RWPE2 (cell line): ENCODE results near the gene SOX18.

ENCODE experiments used
- ATAC-seq: fragments of 200-7000 bp; cut with Tn5 transposase; 3 replicates; pipeline ENCODE4 v1.9.1; 2021; ENCODE audit warnings: low read depth
- DNase-seq: peaks from one replicate; pipeline ENCODE4 v3.0.0-alpha.2; 2020; ENCODE audit warnings: low spot score
- H3K27ac ChIP-seq: fragments of 450-650 bp; 2 replicates; pipeline ENCODE4 v1.5.1; 2017; ENCODE audit warnings: mild to moderate bottlenecking; ENCODE audit not compliant: poor library complexity, severe bottlenecking
- H3K27me3 ChIP-seq: fragments of 250-450 bp; sonication (Bioruptor Pico); 2 replicates; pipeline ENCODE4 v1.5.1; 2021; ENCODE audit warnings: mild to moderate bottlenecking, moderate library complexity; ENCODE audit not compliant: insufficient read depth, poor library complexity, severe bottlenecking
- H3K36me3 ChIP-seq: fragments of 250-450 bp; sonication (Bioruptor Pico); 2 replicates; pipeline ENCODE4 v1.5.1; 2020; ENCODE audit warnings: low read depth, mild to moderate bottlenecking, moderate library complexity
- H3K4me1 ChIP-seq: fragments of 250-450 bp; sonication (Bioruptor Pico); 2 replicates; pipeline ENCODE4 v1.5.1; 2021; ENCODE audit warnings: mild to moderate bottlenecking, moderate library complexity; ENCODE audit not compliant: insufficient read depth, poor library complexity, severe bottlenecking
- H3K4me3 ChIP-seq: fragments of 250-450 bp; sonication (Bioruptor Pico); 2 replicates; pipeline ENCODE4 v1.5.1; 2021; ENCODE audit warnings: mild to moderate bottlenecking, moderate library complexity; ENCODE audit not compliant: severe bottlenecking
- H3K9me3 ChIP-seq: fragments of 250-450 bp; sonication (Bioruptor Pico); 2 replicates; pipeline ENCODE4 v1.5.1; 2021; ENCODE audit warnings: mild to moderate bottlenecking, moderate library complexity; ENCODE audit not compliant: severe bottlenecking
- TF ChIP-seq, protein P1 (sequence below): fragments of 450-650 bp; IDR thresholded peaks from one replicate; pipeline ENCODE4 v1.5.1; 2017; ENCODE audit warnings: mild to moderate bottlenecking, moderate library complexity; ENCODE audit not compliant: poor library complexity, severe bottlenecking

The SOX18 gene

DNA sequence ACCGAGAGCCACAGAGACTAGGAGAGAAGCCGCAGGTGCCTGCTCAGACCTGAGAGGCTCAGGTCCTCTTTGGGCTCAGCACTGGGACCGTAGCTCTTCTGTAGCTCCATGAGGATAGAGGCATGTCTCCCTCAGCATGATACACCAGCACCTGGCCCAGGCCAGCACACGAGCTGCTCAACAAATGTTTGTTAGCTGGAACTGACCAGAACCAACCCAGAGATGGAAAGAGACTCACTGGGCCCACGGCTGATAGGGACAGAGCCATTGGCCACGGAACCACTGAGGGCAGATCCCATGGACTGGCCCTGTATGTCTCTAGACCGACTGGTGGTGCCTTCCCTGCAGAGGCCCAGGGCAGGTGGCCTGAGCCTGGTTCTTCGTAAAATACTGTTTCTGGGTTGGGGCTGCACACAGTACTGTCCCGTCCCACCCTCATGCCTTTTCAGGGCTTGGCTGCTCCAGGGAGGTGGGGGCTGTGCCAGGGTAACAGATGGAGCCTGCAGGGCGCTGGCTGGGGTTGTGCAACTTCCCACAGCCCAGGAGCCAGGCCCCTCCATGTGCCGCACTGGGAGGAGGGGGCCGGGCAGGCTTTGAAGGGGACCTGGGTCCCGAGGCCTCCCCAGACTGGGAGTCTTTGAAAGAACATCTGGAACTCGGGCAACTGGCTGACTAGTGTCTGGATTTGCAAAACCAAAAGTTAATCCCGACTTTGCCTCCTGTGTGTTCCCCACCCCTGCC, 8.2 kb downstream of the SOX18 start:
- peaks cover 17% of the 10 kb centered on the region for H3K27me3 ChIP-seq
- no peak overlapping the region for H3K27ac ChIP-seq
- H3K9me3 ChIP-seq, result no peaks in the 10 kb centered on the region
- H3K4me1 ChIP-seq, result peaks cover 10% of the 10 kb centered on the region
- no peaks in the 10 kb centered on the region for H3K36me3 ChIP-seq
- DNase-seq (no peak), ATAC-seq (no peak)
- H3K4me3 ChIP-seq, result no peak overlapping the region
- TF ChIP-seq, protein P1, sequence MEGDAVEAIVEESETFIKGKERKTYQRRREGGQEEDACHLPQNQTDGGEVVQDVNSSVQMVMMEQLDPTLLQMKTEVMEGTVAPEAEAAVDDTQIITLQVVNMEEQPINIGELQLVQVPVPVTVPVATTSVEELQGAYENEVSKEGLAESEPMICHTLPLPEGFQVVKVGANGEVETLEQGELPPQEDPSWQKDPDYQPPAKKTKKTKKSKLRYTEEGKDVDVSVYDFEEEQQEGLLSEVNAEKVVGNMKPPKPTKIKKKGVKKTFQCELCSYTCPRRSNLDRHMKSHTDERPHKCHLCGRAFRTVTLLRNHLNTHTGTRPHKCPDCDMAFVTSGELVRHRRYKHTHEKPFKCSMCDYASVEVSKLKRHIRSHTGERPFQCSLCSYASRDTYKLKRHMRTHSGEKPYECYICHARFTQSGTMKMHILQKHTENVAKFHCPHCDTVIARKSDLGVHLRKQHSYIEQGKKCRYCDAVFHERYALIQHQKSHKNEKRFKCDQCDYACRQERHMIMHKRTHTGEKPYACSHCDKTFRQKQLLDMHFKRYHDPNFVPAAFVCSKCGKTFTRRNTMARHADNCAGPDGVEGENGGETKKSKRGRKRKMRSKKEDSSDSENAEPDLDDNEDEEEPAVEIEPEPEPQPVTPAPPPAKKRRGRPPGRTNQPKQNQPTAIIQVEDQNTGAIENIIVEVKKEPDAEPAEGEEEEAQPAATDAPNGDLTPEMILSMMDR, result no peak

DNA sequence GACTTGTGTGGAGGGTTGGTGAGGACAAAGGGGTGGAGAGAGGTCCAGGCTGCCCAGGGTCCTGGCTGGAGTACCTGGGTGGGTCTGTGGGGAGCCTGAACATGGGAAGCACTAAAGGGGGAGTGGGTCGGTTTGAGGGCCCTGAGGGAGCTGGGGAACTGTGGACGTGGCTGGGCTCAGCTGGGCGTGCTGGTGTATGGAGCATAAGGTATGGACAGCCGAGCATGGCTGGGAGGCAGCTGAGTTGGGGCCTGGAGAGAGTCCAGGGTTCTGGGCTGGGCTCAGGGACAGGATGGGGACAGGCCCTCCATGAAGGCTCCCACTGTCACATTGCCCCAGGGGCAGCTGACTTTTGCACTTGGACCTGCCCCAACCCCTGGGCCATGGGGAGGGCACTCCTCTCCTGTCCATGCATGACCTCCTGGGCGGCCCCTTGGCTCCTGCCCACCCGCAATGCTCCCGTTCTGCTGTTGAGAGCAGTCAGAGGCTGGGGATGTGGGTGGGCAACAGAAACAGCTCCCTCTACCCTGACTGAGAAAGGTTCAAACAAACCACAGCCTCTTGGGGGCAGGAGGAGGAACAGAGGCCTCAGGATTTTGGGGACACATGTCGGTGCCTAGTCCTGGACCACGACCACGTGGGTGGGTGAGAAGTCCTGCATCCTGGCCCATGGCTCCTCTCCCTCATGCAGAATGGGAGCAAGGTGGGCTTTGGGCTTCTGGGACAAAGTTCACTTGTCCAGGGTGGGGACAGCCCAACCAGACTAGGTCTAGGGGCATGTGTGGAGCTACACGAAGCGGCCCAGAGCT, 9.0 kb downstream of the SOX18 start:
- H3K36me3 ChIP-seq, result no peaks in the 10 kb centered on the region
- no peak for ATAC-seq
- TF ChIP-seq, protein P1, result no peak
- H3K27ac ChIP-seq, result no peak overlapping the region
- DNase-seq, result no peak
- no peak overlapping the region for H3K4me3 ChIP-seq
- H3K4me1 ChIP-seq, result peaks cover 10% of the 10 kb centered on the region
- no peaks in the 10 kb centered on the region for H3K9me3 ChIP-seq
- peaks cover 14% of the 10 kb centered on the region for H3K27me3 ChIP-seq

DNA sequence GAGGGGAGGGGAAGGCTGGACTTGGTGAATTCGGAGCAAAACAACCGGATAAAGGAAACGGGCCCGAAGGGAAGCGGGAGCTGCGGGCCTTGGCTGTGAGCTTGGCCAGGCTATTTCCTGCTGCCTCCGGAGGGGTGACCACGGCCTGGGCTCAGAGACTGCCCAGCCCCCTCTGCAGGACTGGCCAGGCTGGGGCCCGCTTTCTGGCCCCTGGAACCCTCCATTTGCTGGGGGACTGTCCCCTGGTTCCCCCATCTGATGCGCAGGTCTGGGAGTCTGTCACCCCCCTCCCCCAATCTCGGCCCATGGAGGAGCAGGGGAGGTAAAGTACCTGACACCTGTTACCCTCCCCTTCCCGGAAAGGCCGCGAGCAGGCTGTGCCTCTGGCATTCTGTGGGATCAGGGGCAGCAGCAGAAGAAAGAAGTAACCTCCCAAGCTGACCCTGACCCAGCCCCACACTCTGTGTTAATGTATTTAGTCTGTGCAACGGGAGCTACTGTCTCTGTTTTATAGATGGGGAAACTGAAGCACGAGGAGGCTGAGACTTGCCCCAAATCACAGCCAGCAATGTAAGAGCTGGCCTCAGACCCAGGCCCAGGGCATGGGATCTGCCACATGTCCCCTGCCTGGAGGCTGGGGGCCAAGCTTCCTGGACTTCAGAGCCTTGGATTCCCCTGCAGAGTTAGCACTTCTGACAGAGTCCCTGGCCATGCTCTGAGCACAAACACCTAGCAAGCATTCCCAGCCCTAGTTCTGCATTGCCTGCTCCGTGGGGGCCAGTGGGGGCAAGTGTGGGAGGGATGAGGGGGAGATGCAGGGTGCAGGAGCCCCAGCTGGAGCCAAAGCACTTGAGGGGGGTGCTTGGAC, 9.9 kb downstream of the SOX18 start:
- TF ChIP-seq, protein P1, result peak; percentile 52
- no peaks in the 10 kb centered on the region for H3K9me3 ChIP-seq
- H3K27me3 ChIP-seq, result peaks cover 14% of the 10 kb centered on the region
- no peak for DNase-seq
- peaks cover 3% of the 10 kb centered on the region for H3K4me1 ChIP-seq
- ATAC-seq, result peak; percentile 4
- H3K27ac ChIP-seq, result no peak overlapping the region
- peak overlapping the region; percentile 35 for H3K4me3 ChIP-seq
- H3K36me3 ChIP-seq, result no peaks in the 10 kb centered on the region

DNA sequence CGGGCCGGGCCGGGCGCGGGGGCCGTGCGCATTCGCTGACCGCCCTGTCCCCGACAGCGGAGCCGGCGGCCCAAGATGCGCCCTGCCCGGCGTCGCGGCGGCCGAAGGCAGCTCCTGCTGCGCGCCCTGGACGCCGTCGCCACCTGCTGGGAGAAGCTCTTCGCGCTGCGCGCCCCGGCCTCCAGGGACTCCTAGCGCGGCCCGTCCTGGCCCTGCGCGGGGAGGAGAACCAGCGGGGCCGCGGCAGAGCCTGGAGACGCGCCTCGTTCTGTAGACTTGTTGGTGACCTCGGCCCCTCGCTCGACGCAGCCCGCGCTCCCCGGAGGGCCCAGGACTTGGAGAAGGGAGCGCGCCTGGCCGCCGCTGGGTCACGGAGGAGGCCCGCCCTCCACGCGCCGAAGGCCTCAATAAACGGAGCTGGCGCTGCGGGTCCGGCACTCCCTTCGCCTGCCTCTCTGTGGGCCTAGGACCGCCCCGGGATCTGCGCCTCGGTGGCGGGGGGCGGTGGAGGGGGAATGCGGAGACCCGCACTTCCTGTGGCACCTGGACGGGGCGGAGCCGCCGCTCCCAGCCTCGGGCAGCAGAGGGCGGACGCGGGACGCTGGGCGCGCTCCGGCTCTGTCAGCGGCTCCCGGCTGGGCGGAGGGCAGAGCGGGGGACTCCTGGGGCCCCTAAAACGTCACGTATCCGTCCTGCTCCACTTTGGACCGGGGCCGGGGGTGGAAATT, 10.7 kb downstream of the SOX18 start:
- no peak overlapping the region for H3K27ac ChIP-seq
- TF ChIP-seq, protein P1, result peak; percentile 100
- H3K27me3 ChIP-seq, result peaks cover 14% of the 10 kb centered on the region
- no peaks in the 10 kb centered on the region for H3K9me3 ChIP-seq
- DNase-seq, result no peak
- H3K4me1 ChIP-seq, result no peaks in the 10 kb centered on the region
- no peaks in the 10 kb centered on the region for H3K36me3 ChIP-seq
- ATAC-seq, result peak; percentile 73
- H3K4me3 ChIP-seq, result peak overlapping the region; percentile 35
